GM18502 (cell line): ENCODE results near the gene SH2D3C.

Experiments used
- ATAC-seq: cut with Tn5 transposase; IDR thresholded peaks from one replicate; pipeline ENCODE4 v1.9.1; 2021; ENCODE audit warnings: mild to moderate bottlenecking; ENCODE audit not compliant: unreplicated experiment, poor library complexity

Gene SH2D3C

GRCh38 chr9:127726871-127727270, 51.6 kb downstream of the SH2D3C start:
- ATAC-seq, result no peak

GRCh38 chr9:127724012-127724411, 54.5 kb downstream of the SH2D3C start:
- ATAC-seq, result no peak

DNA sequence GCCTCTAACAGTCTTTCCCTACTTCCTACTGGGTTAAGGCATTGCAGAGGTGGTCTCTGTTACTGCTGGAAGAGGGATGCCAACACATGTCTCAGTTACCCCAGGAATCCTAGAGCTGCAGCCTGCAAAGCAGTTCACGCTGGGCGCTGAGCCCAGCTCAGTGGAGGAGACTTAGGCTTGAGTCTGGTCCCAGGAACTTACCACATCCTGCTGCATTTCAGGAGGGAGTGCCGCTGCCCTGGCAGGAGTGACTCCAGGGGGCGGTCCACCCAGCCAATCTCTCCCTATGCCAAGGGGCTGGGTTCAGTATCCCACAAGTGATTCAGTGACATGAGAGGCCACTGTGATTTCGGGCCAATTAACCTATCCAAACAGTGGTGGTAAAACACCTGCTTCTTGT, 55.0 kb downstream of the SH2D3C start:
- no peak for ATAC-seq

DNA sequence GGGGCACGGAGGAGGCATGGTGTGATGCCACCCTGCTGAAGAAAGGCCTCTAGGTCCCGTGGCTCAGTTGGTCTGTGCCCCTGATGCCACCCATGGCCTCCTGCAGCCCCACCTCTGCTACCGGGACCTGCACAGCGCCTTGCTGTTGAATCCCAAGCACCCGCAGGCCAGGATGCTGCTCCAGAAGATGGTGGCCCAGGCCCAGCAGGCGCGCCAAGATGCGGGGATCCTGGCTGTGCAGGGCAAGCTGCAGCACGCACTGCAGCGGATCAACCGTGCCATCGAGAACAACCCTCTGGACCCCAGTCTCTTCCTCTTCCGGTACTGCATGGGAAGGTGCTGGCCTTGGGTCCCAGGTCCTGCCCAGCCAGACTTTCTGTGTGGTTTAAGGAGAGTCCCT, 55.5 kb downstream of the SH2D3C start:
- ATAC-seq, result no peak

DNA sequence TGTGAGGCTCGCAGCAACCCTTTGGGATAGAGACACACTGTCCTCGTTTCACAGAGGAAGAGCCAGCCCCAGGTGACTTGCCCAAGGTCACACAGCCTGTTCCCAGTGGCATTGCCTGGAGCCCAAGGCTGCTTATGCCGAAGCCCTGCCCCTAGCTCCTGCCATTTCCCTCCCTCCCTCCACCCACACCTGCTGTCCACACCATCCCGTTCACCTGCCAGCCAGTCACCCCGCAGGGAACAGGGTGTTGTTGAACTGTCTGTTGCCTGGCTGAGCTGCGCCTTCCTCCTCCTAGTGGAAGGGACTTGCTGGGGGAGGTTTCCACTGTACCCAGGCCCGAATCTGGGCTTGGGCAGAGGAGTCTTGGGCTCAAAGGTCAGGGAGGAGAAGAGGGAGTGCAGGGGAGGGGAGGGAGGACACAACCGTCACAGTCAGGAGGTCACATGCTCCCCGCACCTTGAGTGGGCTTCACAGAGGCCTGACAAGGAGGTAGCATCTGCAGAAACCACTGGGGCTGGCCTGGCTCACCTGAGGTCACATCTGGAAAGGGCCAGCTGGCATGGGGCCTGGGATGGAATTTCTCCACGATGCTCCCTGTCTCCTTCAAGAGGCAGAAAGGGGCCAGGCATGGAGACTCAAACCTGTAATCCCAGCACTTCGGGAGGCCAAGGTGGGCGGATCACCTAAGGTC, 56.3 kb downstream of the SH2D3C start:
- no peak for ATAC-seq

DNA sequence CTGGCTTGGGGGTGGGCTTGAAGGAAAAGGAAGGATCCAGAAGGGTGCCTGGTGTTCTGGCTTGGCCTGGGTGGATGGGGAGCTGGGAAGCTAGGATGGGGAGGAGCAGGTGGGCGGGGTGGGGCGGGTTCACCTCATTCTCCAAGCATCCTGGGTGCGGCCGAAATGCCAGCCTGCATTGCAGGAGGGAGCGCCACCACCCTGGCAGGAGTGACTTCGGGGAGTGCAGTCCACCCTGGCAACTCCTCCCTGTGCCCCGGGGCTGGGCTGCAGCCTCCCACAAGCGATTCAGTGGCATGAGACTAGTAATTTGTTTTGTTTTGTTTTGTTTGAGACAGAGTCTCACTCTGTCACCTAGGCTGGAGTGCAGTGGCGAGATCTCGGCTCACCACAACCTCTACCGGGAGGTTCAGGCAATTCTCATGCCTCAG, 57.1 kb downstream of the SH2D3C start:
- no peak for ATAC-seq

- ATAC-seq, result no peak
Observed at GRCh38 chr9:127720865-127721227, 57.6 kb downstream of the SH2D3C start.

DNA sequence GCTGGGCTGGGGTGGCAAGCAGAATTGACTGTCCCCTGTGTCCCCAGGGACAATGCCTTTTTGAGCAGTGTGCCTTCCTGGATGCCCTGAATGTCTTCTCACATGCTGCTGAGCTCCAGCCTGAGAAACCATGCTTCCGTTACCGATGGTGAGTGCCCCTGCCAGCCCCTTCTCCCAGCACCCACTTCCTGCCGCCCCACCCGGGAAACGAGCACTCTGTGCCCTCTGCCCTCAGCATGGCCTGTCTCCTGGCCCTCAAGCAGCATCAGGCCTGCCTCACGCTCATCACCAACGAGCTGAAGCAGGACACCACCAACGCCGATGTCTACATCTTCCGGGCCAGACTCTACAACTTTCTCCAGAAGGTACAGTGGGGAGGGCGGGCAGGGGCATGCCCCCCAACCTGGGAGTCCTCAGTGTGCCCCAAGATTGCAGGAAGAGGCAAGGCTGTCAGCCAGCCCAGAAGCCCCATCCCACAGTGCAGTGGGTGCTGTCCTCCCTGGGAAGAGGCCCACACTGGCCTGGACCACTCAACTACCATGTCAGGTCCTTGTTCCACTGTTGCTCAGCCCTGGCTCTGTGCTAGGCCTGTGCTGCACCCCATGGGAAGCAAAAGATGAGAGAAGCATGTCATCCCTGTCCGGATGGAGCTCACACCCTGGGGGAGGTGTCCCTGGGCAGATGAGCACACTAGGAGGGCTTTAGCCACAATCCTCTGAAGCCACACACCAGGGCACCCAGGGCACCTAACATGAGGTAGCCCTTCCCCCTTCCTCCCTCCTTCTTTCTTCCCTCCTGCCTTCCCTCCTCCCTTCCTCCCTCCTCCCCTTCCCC, 58.2 kb downstream of the SH2D3C start:
- ATAC-seq, result no peak

GRCh38 chr9:127717766-127718165, 60.7 kb downstream of the SH2D3C start:
- no peak for ATAC-seq

GRCh38 chr9:127716412-127716811, 62.1 kb downstream of the SH2D3C start:
- ATAC-seq, result no peak

- ATAC-seq, result peak; percentile 94
Observed at GRCh38 chr9:127715470-127716337, 62.8 kb downstream of the SH2D3C start, which contains the start of the genes PTRH1 and TTC16. Gene PTRH1 (minus strand): TSS chr9:127715663. CDS start chr9:127715639, 24 bp downstream. Gene TTC16 (plus strand): TSS chr9:127716079. CDS start chr9:127716146, 67 bp downstream.

DNA sequence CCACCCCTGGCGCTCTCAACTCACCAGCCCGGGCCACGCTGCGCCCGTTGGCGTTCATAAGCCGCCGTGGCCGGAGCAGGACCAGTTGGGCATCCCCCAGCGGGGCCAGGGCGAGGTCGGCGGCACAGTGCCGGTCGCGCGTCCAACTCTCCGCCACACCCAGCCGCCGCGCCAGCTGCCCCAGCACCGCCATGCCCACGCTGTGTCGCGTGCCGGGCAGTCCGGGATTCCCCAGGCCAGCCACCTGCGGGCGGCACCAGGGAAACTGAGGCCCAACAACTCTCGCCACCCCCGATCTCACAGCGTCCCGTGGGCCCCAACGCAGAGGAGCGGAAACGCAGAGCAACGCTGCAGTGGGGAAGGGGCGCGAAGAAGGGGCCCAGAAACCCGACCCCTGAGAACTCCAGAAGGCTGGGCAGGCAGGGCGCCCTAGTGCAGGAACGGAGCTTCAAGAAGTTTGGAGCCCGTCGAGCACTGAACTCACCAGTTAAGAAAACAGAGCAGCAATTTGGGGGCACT, 63.5 kb downstream of the SH2D3C start:
- ATAC-seq, result no peak

- ATAC-seq, result no peak
Observed at GRCh38 chr9:127714020-127714750, 64.3 kb downstream of the SH2D3C start.

DNA sequence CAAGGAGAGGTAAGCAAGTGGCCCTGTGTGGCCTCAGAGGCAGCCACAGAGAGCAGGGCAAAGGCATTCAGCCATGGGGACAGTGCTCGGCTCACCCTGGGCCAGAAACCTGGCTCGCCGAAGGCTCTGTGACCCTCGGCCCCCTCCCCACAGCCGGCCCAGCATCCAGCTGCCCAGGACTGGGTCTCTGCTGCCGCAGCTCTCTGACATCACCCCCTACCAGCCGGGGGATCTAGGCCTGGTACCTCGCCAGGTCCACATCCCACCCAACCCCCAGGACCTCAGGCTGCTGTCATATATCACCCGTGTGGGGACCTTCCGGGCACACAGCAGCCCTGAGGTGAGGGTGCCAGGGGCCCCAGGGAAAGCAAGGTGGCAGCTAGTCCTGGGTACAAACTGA, 65.6 kb downstream of the SH2D3C start:
- no peak for ATAC-seq

- ATAC-seq, result no peak
Observed at GRCh38 chr9:127712371-127712770, 66.1 kb downstream of the SH2D3C start.

GRCh38 chr9:127711831-127712274, 66.6 kb downstream of the SH2D3C start:
- ATAC-seq, result no peak

GRCh38 chr9:127711226-127711701, 67.2 kb downstream of the SH2D3C start:
- ATAC-seq, result no peak

DNA sequence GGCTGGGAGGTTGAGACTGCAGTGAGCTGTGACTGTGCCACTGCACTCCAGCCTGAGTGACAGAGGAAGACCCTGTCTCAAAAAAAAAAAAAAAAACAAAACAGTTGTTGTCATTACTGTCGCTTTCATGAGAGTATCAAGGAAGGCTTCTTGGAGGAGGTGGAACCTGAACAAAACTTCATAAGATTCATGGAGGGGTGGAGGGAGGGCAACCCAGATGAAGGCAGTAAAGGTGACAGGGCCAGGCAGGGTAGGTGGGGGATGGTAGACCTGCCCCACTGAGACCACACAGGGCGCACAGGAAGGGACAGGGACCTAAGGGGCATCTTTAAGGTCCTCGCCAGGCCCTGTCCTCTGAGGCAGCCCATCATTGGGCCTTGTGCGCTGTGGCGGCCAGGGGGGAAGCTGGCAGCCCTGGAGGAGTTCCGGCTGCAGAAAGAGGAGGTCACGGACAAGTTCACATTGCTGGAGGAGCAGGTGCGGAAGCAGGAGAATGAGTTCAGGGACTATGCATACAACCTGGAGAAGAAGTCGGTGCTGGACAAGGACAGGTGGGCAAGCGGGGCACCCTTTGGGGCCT, 68.2 kb downstream of the SH2D3C start:
- ATAC-seq, result no peak

DNA sequence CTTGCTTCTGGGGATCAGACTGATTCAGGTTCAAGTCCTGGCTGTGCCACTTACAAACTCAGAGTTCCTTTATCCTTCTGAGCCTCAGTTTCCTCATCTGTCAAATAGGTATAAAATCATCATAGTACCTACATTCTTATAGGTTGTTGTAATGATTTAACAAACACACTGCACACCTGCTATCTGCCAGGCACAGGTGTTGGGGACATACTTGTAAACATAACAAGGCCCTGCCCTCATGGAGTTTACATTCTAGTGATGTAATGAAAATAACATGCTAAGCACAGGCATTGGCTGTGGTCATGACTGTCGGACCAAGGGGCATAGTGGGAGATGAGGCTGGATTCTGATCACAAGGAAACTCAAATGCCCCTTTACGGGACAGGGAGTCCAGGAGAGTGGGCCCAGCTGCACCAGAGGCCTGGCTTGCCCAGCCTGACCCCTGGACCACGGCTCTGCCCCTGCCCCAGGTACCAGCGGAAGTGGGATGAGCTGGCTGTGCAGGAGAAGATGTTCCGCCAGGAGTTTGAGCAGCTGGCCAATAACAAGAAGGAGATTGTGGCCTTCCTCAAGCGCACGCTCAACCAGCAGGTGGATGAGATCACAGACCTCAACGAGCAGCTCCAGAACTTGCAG, 69.4 kb downstream of the SH2D3C start:
- no peak for ATAC-seq
